SK-N-MC (cell line): ENCODE measurements around the gene FAM13A.
"Not testable (repeated sequence)": the region's sequence is repeated elsewhere in the genome, so short reads cannot be mapped to it uniquely, and the experiment has no call there.

Experiments
- DNase-seq: peaks from one replicate; pipeline ENCODE4 v3.0.0-alpha.2; 2011; ENCODE audit warnings: low read depth, low spot score
- H3K27ac ChIP-seq: fragments of 200-600 bp; sonication (generic); 2 replicates; pipeline ENCODE4 v1.5.1; 2016; ENCODE audit warnings: mixed run types
- H3K36me3 ChIP-seq: fragments of 200-600 bp; sonication (generic); 2 replicates; pipeline ENCODE4 v1.6.1; 2017; ENCODE audit warnings: antibody characterized with exemption, low read length, mixed read lengths; ENCODE audit not compliant: insufficient read depth
- H3K4me3 ChIP-seq: fragments of 200-600 bp; sonication (generic); 2 replicates; pipeline ENCODE4 v1.5.1; 2016
- H3K9ac ChIP-seq: fragments of 200-600 bp; sonication (generic); 2 replicates; pipeline ENCODE4 v1.8.0; 2017; ENCODE audit warnings: mixed run types, mixed read lengths; ENCODE audit not compliant: insufficient read length
- H3K9me3 ChIP-seq: fragments of 200-600 bp; sonication (generic); 2 replicates; pipeline ENCODE4 v1.6.1; 2017; ENCODE audit warnings: low read depth, mild to moderate bottlenecking, antibody characterized with exemption, low read length, moderate library complexity, mixed read lengths
- EZH2 ChIP-seq: fragments of 200-600 bp; sonication (generic); IDR thresholded peaks from one replicate; pipeline ENCODE4 v1.6.1; 2017; ENCODE audit warnings: antibody characterized with exemption
- FOXP2 ChIP-seq: optimal IDR thresholded peaks from 2 replicates; pipeline ENCODE3; 2011; ENCODE audit warnings: mild to moderate bottlenecking, moderate library complexity; ENCODE audit not compliant: insufficient read depth; ENCODE audit errors: extremely low read length, control extremely low read depth
- POLR2AphosphoS5 ChIP-seq: IDR thresholded peaks from 2 replicates; pipeline ENCODE4 v1.6.1; 2012; ENCODE audit warnings: mild to moderate bottlenecking, low read depth, low read length, borderline replicate concordance

Gene FAM13A

DNA sequence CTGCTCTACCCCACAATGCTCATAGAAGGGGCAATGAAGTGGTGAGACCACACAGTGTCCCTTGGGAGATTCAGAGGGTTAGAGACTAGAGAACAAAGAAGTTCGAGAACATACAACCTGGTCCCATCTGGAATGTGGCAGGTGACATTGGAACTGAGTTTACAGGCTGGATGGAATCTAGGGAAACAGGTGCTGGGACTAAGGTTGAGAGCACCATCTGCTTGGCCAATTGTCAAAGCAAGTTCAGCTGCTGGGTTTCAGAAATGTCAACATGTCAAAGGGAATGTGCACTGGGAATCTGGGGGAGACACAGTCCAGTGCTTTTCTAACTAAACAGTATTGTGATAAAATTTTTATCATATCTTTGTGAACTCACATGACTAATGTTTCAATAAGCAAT, 15.9 kb upstream of the FAM13A start:
- H3K27ac ChIP-seq: no peak overlapping the region
- H3K9me3 ChIP-seq: no peaks in the 10 kb centered on the region
- TF ChIP-seq FOXP2: no peak
- no peak for TF ChIP-seq POLR2AphosphoS5
- no peak for TF ChIP-seq EZH2
- H3K9ac ChIP-seq: no peak overlapping the region
- H3K4me3 ChIP-seq: no peak overlapping the region
- DNase-seq: no peak
- no peaks in the 10 kb centered on the region for H3K36me3 ChIP-seq

DNA sequence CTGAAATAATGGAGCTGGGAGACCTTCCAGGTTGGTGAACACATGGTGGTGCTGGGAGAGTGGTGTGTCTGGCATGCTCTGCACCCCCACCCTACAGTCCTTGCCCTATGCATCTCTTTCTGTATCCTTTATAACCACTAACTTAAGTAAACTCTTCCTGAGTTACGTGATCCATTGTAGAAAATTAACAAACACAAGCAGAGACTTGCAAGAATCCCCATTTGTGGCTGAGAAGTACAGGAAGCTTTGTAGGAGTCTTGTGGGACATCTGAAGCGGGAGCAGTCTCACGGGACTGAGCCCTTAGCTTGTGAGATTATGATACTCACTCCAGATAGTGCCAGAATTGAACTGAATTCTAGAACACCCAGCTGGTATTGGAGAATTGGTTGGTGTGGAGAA, 14.3 kb upstream of the FAM13A start:
- Histone ChIP-seq H3K9ac (no peak overlapping the region), H3K27ac (no peak overlapping the region), H3K4me3 (no peak overlapping the region), H3K36me3 (no peaks in the 10 kb centered on the region), H3K9me3 (no peaks in the 10 kb centered on the region)
- no peak for DNase-seq
- TF ChIP-seq FOXP2 (no peak), POLR2AphosphoS5 (no peak), EZH2 (no peak)

DNA sequence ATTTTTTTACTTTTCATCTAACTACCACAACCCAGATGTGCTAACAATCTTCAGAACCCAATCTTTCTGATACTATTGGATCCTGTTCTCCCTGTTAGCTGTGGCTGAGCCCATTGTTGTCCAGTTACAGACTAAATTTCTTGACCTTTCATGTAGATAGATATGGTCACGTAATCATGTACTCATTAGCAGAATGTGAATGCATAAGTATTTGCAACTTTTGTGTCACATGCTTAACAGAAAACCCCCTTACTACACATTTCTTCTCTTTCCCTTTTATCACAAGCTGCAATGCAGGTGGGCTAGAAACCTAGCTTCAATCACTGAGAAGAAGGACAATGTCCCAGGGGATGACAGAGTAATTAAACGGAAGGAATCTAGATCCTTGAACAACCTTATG, 13.1 kb upstream of the FAM13A start:
- H3K9ac ChIP-seq: no peak overlapping the region
- TF ChIP-seq FOXP2: no peak
- no peak for TF ChIP-seq POLR2AphosphoS5
- no peak for TF ChIP-seq EZH2

DNA sequence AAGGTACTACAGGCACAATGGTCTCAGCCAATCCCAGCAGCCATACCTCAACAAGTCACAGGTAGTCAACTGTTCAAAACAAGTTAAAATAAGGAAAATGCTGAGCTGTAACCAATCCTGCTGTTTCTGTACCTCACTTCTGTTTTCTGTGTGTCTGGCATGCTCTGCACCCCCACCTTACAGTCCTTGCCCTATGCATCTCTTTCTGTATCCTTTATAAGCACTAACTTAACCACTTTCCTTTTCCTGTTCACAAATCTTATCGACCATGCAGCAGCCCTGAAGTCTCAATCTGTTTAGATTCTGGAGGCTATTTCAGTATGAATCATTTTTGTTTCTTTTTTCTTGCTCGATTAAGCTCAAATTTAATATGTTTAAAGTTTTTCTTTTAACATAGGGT, 12.5 kb upstream of the FAM13A start:
- no peak overlapping the region for H3K9ac ChIP-seq
- DNase-seq: no peak
- H3K36me3 ChIP-seq: no peaks in the 10 kb centered on the region
- TF ChIP-seq FOXP2: no peak
- H3K27ac ChIP-seq: no peak overlapping the region
- no peaks in the 10 kb centered on the region; the same call in 1 of the 2 replicates for H3K9me3 ChIP-seq
- no peak overlapping the region for H3K4me3 ChIP-seq

More for the DNA sequence above, 13.1 kb upstream of the FAM13A start:
- H3K4me3 ChIP-seq: no peak overlapping the region
- no peaks in the 10 kb centered on the region for H3K36me3 ChIP-seq
- no peak overlapping the region for H3K27ac ChIP-seq
- no peaks in the 10 kb centered on the region; the same call in 1 of the 2 replicates for H3K9me3 ChIP-seq
- no peak for DNase-seq

DNA sequence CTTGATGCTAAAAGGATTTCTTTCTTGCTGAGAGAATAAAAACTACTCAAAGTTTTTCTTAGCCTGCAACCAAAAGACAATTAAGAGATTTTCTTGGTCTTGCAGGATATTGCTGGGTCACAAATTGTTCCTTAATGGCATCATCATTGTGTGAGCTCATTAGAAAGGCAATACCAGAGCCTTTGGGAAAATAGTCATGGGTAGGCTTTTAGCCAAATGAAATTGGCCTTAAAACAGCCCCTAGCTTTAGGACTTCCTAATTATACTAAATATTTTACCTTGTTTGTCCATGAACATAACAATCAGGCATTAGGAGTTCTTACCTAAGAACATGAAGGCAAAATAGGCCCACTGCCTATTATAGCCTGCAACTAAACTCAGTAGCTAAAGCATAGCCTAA, 10.4 kb upstream of the FAM13A start:
- TF ChIP-seq FOXP2: no peak
- TF ChIP-seq POLR2AphosphoS5: no peak
- no peak for TF ChIP-seq EZH2
- Histone ChIP-seq H3K27ac (no peak overlapping the region), H3K36me3 (no peaks in the 10 kb centered on the region), H3K4me3 (no peak overlapping the region), H3K9ac (no peak overlapping the region), H3K9me3 (no peaks in the 10 kb centered on the region; the same call in 1 of the 2 replicates)
- DNase-seq: no peak

DNA sequence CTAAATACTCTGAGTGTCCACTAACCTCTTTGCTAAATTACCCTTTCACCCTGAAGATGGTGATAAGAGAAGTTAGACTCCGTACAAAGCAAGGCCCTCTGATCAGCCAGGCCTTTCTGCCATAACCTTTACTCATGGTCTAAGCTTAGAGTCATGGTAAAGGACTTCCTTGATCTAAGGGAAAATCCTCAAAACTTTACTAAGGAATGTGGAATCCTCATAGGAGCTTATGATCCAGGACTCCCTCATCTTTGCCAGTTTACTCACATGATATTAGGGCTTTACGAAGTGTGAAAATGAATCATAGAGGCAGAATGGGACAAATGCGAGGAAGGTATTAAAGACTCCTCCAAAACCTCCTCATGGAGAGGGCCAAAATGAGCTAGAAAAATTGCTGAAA, 7.9 kb upstream of the FAM13A start:
- no peaks in the 10 kb centered on the region; the same call in 1 of the 2 replicates for H3K9me3 ChIP-seq
- TF ChIP-seq FOXP2 (no peak), POLR2AphosphoS5 (no peak), EZH2 (no peak)
- no peak for DNase-seq

DNA sequence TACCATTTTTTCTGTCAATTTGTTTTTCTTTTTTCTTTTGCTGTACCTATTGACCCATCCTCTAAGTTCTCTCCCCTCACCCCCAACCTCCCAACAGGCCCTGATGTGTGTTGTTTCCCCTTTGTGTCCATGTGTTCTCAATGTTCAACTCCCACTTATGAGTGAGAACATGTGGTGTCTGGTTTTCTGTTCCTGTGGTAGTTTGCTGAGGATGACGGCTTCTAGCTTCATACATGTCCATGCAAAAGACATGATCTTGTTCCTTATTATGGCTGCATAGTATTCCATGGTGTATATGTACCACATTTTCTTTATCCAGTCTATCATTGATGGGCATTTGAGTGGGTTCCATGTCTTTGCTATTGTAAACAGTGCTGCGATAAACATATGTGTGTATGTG, 859 bp upstream of the FAM13A start:
- peak overlapping the region; percentile 92 for H3K9ac ChIP-seq
- H3K27ac ChIP-seq: peak overlapping the region; percentile 93

More for the DNA sequence above, 7.9 kb upstream of the FAM13A start:
- Histone ChIP-seq H3K4me3 (no peak overlapping the region), H3K27ac (no peak overlapping the region), H3K9ac (no peak overlapping the region), H3K36me3 (no peaks in the 10 kb centered on the region)

DNA sequence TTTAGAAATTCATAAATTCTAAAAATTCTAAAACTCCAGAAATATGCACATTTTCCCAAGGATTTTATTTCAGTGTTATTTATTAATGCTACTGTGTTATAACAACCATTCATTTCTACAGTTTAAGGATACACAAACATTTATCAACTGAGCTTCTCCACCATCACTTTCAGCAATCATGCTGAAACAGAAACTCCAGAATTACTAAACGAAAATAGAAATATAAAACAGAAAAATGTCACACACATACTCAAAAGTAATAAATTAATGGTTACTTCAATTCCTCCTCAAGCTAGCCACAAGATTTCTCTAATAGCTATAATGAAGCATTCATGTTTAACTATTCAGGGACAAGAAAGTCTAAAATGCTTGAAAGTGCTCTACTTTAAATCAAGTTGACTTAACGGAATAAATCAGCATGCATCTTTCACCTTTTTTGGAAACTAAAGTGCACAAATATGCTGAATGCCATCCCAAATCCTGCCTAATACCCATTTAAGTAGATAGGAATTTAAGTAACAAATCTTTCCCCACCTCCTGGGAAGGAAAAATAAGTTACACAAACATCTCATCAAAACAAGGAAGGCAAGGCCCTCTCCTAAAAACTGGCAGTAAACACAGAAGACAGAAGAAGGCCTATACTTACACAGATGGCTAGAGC, 563 bp downstream of the FAM13A start:
- DNase-seq: no peak
- TF ChIP-seq FOXP2 (no peak), POLR2AphosphoS5 (no peak), EZH2 (no peak)
- Histone ChIP-seq H3K9me3 (no peaks in the 10 kb centered on the region), H3K4me3 (peak overlapping the region; percentile 82), H3K27ac (peak overlapping the region; percentile 93), H3K36me3 (peaks cover 5% of the 10 kb centered on the region; the same call in 1 of the 2 replicates), H3K9ac (peak overlapping the region; percentile 92)

More for the DNA sequence above, 859 bp upstream of the FAM13A start:
- H3K36me3 ChIP-seq, H3K9me3 ChIP-seq, H3K4me3 ChIP-seq, DNase-seq: not testable (repeated sequence)

DNA sequence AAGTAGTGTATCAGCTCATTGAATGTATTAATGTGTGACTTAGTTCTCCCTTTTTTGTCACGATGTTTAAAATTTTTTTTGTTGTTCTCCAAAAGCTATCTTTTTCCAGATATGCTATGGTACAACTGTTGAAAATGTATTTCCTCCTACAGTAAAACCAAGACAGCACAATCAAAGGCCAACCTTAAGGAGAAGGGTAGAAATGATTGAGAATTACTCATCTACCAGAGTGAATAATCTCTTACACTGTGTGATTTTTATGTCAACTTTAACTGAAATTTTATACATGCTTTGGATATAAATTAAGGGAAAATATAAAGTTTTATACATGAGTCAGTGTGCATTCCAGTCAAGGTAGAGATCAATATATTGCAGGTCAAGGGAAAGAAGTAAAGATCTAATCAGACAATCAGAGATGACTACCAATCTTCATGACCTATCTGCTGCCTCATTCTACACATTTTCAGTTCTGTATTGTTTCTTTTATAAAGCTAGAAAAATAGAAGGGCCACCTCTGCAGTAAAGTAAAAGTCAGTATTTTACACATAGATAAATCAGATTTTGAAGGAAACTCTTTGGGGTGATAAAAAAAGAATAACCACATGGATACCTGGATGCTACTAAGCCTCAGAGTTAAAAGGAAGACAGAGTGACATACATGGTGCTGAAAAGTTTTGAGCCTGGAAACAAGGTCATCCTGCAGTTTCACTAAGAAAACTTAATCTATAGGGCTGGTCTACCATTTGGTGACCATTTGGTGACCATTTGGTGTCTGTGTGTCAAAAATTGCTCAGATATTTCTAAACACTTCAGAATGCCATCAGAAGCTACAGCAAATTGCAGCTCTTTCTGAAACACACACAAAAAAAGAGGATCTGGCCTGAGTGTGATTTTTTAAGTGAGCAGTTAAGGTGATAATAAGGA, 1.6 kb downstream of the FAM13A start:
- H3K27ac ChIP-seq: no peak overlapping the region
- 0 out of 2 replicates have a peak, but pooled peaks cover 3% of the 10 kb centered on the region for H3K9me3 ChIP-seq
- no peak for DNase-seq
- H3K36me3 ChIP-seq: peaks cover 6% of the 10 kb centered on the region
- peak overlapping the region; percentile 82 for H3K4me3 ChIP-seq
- H3K9ac ChIP-seq: peak overlapping the region; percentile 92
- no peak for TF ChIP-seq FOXP2
- no peak for TF ChIP-seq EZH2
- TF ChIP-seq POLR2AphosphoS5: no peak
